GM12892 (cell line): ENCODE data around the gene CRACR2A.

Experiments
- POLR2A ChIP-seq: IDR thresholded peaks from 2 replicates; pipeline ENCODE4 v1.6.1; 2011; ENCODE audit warnings: low read depth, low read length, control low read depth
- POLR2AphosphoS5 ChIP-seq: IDR thresholded peaks from 2 replicates; pipeline ENCODE4 v1.6.1; 2011; ENCODE audit warnings: low read depth, low read length, control low read depth
- TAF1 ChIP-seq: IDR thresholded peaks from 2 replicates; pipeline ENCODE4 v1.6.1; 2011; ENCODE audit warnings: low read depth, mild to moderate bottlenecking, control low read depth, low read length, borderline replicate concordance

DNA sequence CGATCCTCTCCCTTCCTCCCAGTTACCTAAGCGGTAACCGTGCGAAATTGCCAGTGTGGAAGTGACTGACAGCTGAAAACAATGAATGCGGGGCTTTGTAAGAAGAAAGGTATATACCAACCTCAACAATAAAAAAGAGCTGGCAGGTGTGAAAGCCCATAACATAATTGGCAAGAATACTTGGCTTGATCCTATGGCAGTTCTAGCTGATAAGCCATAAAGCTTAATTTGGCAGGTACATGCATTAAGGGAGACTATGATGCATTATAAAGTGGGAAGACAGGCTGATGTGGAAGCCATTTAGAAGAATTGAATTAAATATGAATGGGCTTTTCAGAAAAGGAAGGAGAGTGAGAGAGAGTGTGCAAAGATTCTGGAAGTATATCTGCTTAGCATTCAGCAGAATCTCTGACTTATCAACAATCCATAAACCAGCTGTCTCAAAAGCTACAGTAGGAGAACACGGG is 71.3 kb downstream of the CRACR2A start:
- TF ChIP-seq POLR2AphosphoS5 (no peak), POLR2A (no peak), TAF1 (no peak)
